GM18498 (cell line): ENCODE data around the gene NEUROD2.

Source experiments
- ATAC-seq: cut with Tn5 transposase; IDR thresholded peaks from one replicate; pipeline ENCODE4 v1.9.1; 2021; ENCODE audit warnings: mild to moderate bottlenecking, moderate library complexity; ENCODE audit not compliant: unreplicated experiment

NEUROD2 gene

GRCh38 chr17:39618956-39619785 lies 11.5 kb upstream of the NEUROD2 start:
- ATAC-seq, result no peak

GRCh38 chr17:39618246-39618913 lies 10.7 kb upstream of the NEUROD2 start:
- no peak for ATAC-seq

- ATAC-seq, result peak; percentile 37
These were observed 9.9 kb upstream of the NEUROD2 start for GRCh38 chr17:39617446-39618245.

GRCh38 chr17:39617100-39617445 lies 9.4 kb upstream of the NEUROD2 start:
- no peak for ATAC-seq

- no peak for ATAC-seq
These were observed 7.7 kb upstream of the NEUROD2 start for GRCh38 chr17:39615434-39615833.

GRCh38 chr17:39614545-39615157 lies 6.9 kb upstream of the NEUROD2 start:
- no peak for ATAC-seq

GRCh38 chr17:39612935-39613464 lies 5.3 kb upstream of the NEUROD2 start:
- no peak for ATAC-seq

GRCh38 chr17:39612291-39612894 lies 4.7 kb upstream of the NEUROD2 start:
- no peak for ATAC-seq

GRCh38 chr17:39611401-39612112 lies 3.8 kb upstream of the NEUROD2 start:
- no peak for ATAC-seq

GRCh38 chr17:39609416-39610025 lies 1.8 kb upstream of the NEUROD2 start:
- ATAC-seq, result no peak

- ATAC-seq, result no peak
These were observed 642 bp upstream of the NEUROD2 start for GRCh38 chr17:39608142-39608981.

GRCh38 chr17:39607057-39607850 lies 466 bp downstream of the NEUROD2 start:
- ATAC-seq, result no peak

- no peak for ATAC-seq
These were observed 1.2 kb downstream of the NEUROD2 start for GRCh38 chr17:39606434-39607056.

- ATAC-seq, result no peak
These were observed 2.0 kb downstream of the NEUROD2 start for GRCh38 chr17:39605492-39606433.

- no peak for ATAC-seq
These were observed 2.7 kb downstream of the NEUROD2 start for GRCh38 chr17:39604911-39605491.
